Neural cell (in vitro differentiated cells): ENCODE data around the gene NSUN6. TPM values are rescaled to one million over a fixed set of nuclear protein-coding genes. Genes with fewer than 3 reads are reported as not detected.

Experiments used
- H2AFZ ChIP-seq: fragments of 200-600, 300-800 bp; sonication (generic), shearing (Covaris generic); 2 replicates; pipeline ENCODE4 v1.6.0; 2014; ENCODE audit warnings: low read depth, mild to moderate bottlenecking, antibody characterized with exemption, low read length, moderate library complexity
- H3F3A ChIP-seq: fragments of 200-600 bp; shearing (Covaris generic); 2 replicates; pipeline ENCODE4 v1.6.1; 2016; ENCODE audit warnings: mild to moderate bottlenecking, moderate library complexity, mixed read lengths, antibody characterized with exemption, low read length; ENCODE audit not compliant: insufficient read depth, poor library complexity, severe bottlenecking
- H3K27ac ChIP-seq: fragments of 200-600, 300-800 bp; sonication (generic), shearing (Covaris generic); 2 replicates; pipeline ENCODE4 v1.5.1; 2014; ENCODE audit warnings: mild to moderate bottlenecking, low read length, moderate library complexity
- H3K27me3 ChIP-seq: fragments of 300-800, 200-600 bp; sonication (generic), shearing (Covaris generic); 2 replicates; pipeline ENCODE4 v1.6.0; 2014; ENCODE audit warnings: mild to moderate bottlenecking, low read depth, low read length, moderate library complexity; ENCODE audit not compliant: insufficient read depth
- H3K36me3 ChIP-seq: fragments of 300-800, 200-600 bp; sonication (generic), shearing (Covaris generic); 2 replicates; pipeline ENCODE4 v1.5.1; 2014; ENCODE audit warnings: mild to moderate bottlenecking, antibody characterized with exemption, low read length, moderate library complexity; ENCODE audit not compliant: insufficient read depth
- H3K4me2 ChIP-seq: fragments of 300-800, 200-600 bp; sonication (generic), shearing (Covaris generic); 2 replicates; pipeline ENCODE4 v1.6.0; 2014; ENCODE audit warnings: mild to moderate bottlenecking, low read length
- H3K4me3 ChIP-seq: fragments of 300-800, 200-600 bp; sonication (generic), shearing (Covaris generic); 2 replicates; pipeline ENCODE4 v1.5.1; 2014; ENCODE audit warnings: mild to moderate bottlenecking, low read length, moderate library complexity
- H3K79me2 ChIP-seq: fragments of 200-600 bp; shearing (Covaris generic); replicated peaks from 2 replicates; pipeline ENCODE4 v1.6.0; 2014; ENCODE audit warnings: mild to moderate bottlenecking, low read length, moderate library complexity; ENCODE audit not compliant: insufficient read depth
- H3K9ac ChIP-seq: fragments of 300-800, 200-600 bp; sonication (generic), shearing (Covaris generic); 2 replicates; pipeline ENCODE4 v1.6.1; 2016; ENCODE audit warnings: mild to moderate bottlenecking, low read length, mixed read lengths
- H3K9me2 ChIP-seq: fragments of 200-600 bp; shearing (Covaris generic); 2 replicates; pipeline ENCODE4 v1.6.1; 2016; ENCODE audit warnings: mild to moderate bottlenecking, low read length, mixed read lengths; ENCODE audit not compliant: insufficient read depth
- H3K9me3 ChIP-seq: fragments of 200-600, 300-800 bp; sonication (generic), shearing (Covaris generic); 2 replicates; pipeline ENCODE4 v1.6.1; 2016; ENCODE audit warnings: mild to moderate bottlenecking, mixed run types, low read length, moderate library complexity, mixed read lengths
- H4K20me1 ChIP-seq: fragments of 200-600 bp; shearing (Covaris generic); 2 replicates; pipeline ENCODE4 v1.6.1; 2016; ENCODE audit warnings: mild to moderate bottlenecking, mixed run types; ENCODE audit not compliant: insufficient read depth
- EP300 ChIP-seq: fragments of 450-650 bp; conservative IDR thresholded peaks from 2 replicates; pipeline ENCODE4 v1.6.1; 2014; ENCODE audit warnings: antibody characterized with exemption, mild to moderate bottlenecking, moderate library complexity; ENCODE audit not compliant: poor library complexity, severe bottlenecking
- EZH2 ChIP-seq: fragments of 200-600, 300-800 bp; shearing (Covaris generic), sonication (generic); IDR thresholded peaks from 2 replicates; pipeline ENCODE4 v1.6.1; 2014; ENCODE audit warnings: antibody characterized with exemption, low read length, borderline replicate concordance, mild to moderate bottlenecking; ENCODE audit not compliant: insufficient read depth, poor library complexity, severe bottlenecking
- MXI1 ChIP-seq: fragments of 450-650 bp; conservative IDR thresholded peaks from 2 replicates; pipeline ENCODE4 v1.6.1; 2014; ENCODE audit warnings: antibody characterized with exemption, mild to moderate bottlenecking; ENCODE audit not compliant: poor library complexity, severe bottlenecking
- POLR2AphosphoS5 ChIP-seq: IDR thresholded peaks from 2 replicates; pipeline ENCODE4 v1.6.1; 2012
- RAD21 ChIP-seq: fragments of 450-650 bp; conservative IDR thresholded peaks from 2 replicates; pipeline ENCODE4 v1.6.1; 2014; ENCODE audit warnings: antibody characterized with exemption, mild to moderate bottlenecking, moderate library complexity
- REST ChIP-seq: IDR thresholded peaks from 2 replicates; pipeline ENCODE4 v1.6.1; 2012; ENCODE audit warnings: borderline replicate concordance
- SMC3 ChIP-seq: fragments of 450-650 bp; conservative IDR thresholded peaks from 2 replicates; pipeline ENCODE4 v1.6.1; 2014; ENCODE audit warnings: antibody characterized with exemption, mild to moderate bottlenecking, moderate library complexity; ENCODE audit not compliant: poor library complexity
- TAF1 ChIP-seq: IDR thresholded peaks from 2 replicates; pipeline ENCODE4 v1.6.1; 2012; ENCODE audit warnings: low read depth
- polyA plus RNA-seq: library from polyadenylated mRNA; depleted of rRNA; stranded (reverse); fragments of >200 nt; gene quantifications from 2 replicates; pipeline ENCODE4 v1.2.3, GENCODE V29; 2014
- TF ChIP-seq, protein P1 (sequence below): fragments of 450-650 bp; IDR thresholded peaks from 2 replicates; pipeline ENCODE4 v1.5.1; 2014; ENCODE audit warnings: antibody characterized with exemption, mild to moderate bottlenecking, moderate library complexity; ENCODE audit not compliant: poor library complexity, severe bottlenecking

Gene NSUN6
- polyA plus RNA-seq, 1 donor from 2014 or later: 74.6 TPM

GRCh38 chr10:18649364-18649959 lies 1.9 kb downstream of the NSUN6 start:
- H4K20me1 ChIP-seq: no peaks in the 10 kb centered on the region
- H3K4me2 ChIP-seq: peak overlapping the region; percentile 99
- H3K9ac ChIP-seq: peak overlapping the region; percentile 74
- H2AFZ ChIP-seq: no peak overlapping the region
- H3K79me2 ChIP-seq: peaks cover 33% of the 10 kb centered on the region
- no peaks in the 10 kb centered on the region for H3F3A ChIP-seq
- TF ChIP-seq EP300 (no peak), POLR2AphosphoS5 (no peak), RAD21 (no peak), EZH2 (no peak), MXI1 (no peak), SMC3 (no peak), REST (no peak), TAF1 (no peak)
- TF ChIP-seq, protein P1, sequence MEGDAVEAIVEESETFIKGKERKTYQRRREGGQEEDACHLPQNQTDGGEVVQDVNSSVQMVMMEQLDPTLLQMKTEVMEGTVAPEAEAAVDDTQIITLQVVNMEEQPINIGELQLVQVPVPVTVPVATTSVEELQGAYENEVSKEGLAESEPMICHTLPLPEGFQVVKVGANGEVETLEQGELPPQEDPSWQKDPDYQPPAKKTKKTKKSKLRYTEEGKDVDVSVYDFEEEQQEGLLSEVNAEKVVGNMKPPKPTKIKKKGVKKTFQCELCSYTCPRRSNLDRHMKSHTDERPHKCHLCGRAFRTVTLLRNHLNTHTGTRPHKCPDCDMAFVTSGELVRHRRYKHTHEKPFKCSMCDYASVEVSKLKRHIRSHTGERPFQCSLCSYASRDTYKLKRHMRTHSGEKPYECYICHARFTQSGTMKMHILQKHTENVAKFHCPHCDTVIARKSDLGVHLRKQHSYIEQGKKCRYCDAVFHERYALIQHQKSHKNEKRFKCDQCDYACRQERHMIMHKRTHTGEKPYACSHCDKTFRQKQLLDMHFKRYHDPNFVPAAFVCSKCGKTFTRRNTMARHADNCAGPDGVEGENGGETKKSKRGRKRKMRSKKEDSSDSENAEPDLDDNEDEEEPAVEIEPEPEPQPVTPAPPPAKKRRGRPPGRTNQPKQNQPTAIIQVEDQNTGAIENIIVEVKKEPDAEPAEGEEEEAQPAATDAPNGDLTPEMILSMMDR: no peak
- no peak overlapping the region for H3K27ac ChIP-seq
- no peaks in the 10 kb centered on the region for H3K9me2 ChIP-seq
- H3K27me3 ChIP-seq: no peaks in the 10 kb centered on the region
- no peaks in the 10 kb centered on the region for H3K9me3 ChIP-seq
- peak overlapping the region; percentile 91 for H3K4me3 ChIP-seq
- H3K36me3 ChIP-seq: no peaks in the 10 kb centered on the region

- H3K4me3 ChIP-seq: peak overlapping the region; percentile 91
- TF ChIP-seq SMC3 (no peak), EZH2 (no peak), TAF1 (no peak), MXI1 (no peak), REST (no peak), RAD21 (no peak), EP300 (no peak)
- TF ChIP-seq, protein P1: no peak
Measured at GRCh38 chr10:18647945-18648344, 3.4 kb downstream of the NSUN6 start.

More at GRCh38 chr10:18647945-18648344, 3.4 kb downstream of the NSUN6 start:
- no peaks in the 10 kb centered on the region for H3F3A ChIP-seq
- no peak overlapping the region for H2AFZ ChIP-seq
- H4K20me1 ChIP-seq: no peaks in the 10 kb centered on the region
- no peak overlapping the region for H3K9ac ChIP-seq
- H3K9me2 ChIP-seq: no peaks in the 10 kb centered on the region
- H3K27me3 ChIP-seq: no peaks in the 10 kb centered on the region
- no peak overlapping the region for H3K27ac ChIP-seq
- H3K4me2 ChIP-seq: peak overlapping the region; percentile 99
- peaks cover 33% of the 10 kb centered on the region for H3K79me2 ChIP-seq
- H3K9me3 ChIP-seq: no peaks in the 10 kb centered on the region
- H3K36me3 ChIP-seq: no peaks in the 10 kb centered on the region
